ENCODE results near the gene SLC22A6.

The SLC22A6 gene

DNA sequence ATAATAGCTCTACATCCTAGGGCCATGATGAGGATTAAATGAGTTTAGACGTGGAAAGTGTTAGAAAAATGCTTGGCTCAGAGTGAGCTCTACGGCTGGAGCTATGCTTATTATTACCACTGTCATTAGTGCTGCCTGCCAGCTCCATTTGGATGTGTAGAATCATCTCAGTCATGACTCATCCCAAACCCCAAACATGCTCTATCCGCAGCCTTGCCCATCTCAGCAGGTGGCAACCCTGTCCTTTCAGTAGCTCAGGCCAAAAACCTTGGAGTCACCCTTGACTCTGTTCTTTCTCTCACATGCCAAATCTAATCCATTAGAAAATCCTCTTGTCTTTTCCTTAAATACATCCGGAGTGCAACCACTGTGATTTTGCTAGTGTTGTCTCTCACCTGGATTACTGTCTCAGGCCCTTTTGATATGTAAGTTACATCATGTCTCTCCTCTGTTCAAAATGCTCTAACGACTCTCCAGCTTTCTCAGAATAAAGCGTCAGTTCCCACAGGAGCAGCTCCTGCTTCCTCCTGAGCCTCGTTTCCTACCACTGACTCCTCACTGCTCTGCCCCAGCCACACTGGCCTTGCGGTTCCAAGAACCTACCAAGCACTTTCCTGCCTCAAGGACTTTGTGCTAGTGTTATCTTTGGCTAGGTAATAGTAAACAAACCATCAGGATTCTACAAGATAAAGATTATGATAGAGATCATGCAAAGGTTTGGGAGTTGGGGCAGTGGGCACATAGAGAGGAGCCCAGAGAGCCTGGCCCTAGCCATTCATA is 53.1 kb downstream of the SLC22A6 start:
- no peak for FAIRE-seq

DNA sequence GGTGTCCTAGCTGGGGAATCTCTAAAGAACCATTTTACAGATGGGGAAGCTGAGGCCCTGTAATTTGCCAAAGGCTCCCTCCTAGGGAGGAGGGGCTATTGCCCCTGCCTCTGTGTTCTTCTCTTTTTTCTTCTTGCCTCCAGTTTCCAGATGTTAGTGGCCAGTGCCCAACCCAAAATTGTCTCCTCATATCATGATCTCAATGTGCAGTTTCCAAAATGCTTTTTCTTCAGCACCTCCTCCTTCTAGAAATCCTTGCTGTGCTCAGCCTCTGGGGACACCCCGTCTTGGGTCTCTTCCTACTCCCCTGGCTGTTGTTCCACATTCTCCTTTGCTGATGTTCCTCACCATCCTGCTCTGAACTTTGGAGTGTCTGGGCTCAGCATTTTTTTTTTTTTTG is 54.1 kb downstream of the SLC22A6 start:
- FAIRE-seq: no peak

DNA sequence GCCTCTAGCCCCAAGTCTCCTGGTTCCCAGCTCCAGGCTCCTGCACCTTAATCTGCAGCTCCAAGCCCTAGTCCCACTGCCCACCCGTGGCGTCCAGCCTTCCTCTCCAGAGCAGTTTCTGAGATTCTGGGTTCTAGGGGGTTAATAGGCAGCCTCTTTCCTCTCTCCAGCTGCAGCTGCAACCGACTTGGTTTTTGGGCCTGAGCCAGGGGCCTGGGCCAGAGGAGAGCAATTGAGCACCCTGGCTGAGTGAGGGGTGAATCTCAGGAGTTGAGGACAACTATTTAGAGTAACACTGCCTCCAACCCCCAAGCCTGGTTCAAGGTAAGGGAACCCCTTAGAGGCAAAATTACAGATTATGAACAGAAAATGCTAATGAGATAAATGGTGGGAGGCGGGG is 54.6 kb downstream of the SLC22A6 start:
- FAIRE-seq: no peak

DNA sequence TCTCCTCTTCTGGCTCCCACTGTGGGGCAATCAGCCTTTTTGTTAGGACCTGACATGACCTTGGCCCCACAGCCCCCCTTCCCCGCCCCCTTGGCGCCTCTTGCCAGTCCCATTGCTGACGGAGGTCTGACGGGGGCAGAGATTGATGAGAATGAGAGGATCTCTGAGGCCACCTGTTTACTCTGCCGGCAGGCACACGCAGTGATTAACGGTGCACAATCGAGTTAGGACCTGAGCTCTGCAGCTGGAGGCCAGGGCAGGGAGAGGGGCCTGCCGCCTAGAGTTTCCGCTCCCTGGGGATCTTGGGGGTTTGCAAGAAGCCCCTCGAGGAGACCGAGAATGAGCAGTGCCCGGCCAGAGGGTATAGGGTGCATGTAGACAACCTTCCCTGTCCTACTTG is 56.8 kb downstream of the SLC22A6 start:
- FAIRE-seq: no peak

DNA sequence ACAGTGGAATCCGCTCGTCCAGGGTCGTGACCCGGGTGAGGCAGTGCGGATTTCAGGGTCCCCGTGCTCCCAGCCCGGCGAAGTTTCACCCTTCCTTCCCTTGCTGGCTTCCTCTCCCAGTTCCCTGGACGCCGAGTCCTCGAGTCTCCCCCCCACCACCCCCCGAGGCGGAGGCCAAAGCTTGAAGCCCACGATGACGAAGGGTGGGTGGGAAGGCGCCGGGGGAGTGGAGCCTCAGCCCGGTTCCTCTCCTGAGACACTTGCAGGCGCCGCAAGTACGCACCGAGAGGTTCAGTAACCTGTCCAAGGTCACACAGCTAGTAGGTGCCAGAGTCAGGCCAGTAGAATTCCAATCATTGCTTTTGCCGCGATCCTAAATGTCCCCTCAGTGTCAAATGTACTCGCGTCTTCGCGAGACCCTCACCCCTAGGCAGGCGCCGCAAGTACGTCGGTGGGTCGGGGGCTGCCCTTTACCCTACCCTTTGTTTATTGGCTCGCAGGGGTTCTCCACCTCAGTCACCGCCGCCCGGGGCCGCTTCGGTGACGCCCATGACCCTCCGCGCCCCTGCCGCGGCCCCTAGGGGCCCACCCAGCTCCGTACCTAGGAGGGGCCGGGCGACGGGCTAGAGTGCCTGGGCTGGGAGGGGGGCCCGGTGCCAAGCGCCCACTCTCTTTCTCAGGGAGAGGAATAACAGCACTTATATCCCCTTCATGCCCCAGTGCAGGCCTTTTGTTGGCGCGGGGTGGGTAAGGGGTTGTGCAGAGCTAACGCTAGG is 57.9 kb downstream of the SLC22A6 start:
- no peak for FAIRE-seq
